Measurements from ENCODE around the gene SLC2A8. TPM values are rescaled to one million over a fixed set of nuclear protein-coding genes. Genes with fewer than 3 reads are reported as not detected.

SLC2A8 gene
- total RNA-seq, 1 experiment from 2014 or later = 29.0 TPM

- BruUV-seq (replicated peaks) = no TSS peak
- Histone ChIP-seq H3K27me3 (ENCODE audit: low read length) (no peaks in the 10 kb centered on the region), H3K27ac (ENCODE audit: low read length) (no peak overlapping the region), H3K9ac (ENCODE audit: low read length) (no peak overlapping the region), H2AFZ (ENCODE audit: low read length) (no peak overlapping the region), H3K4me3 (ENCODE audit: low read length) (no peak overlapping the region), H3K9me2 (replicated peaks; ENCODE audit: low read length) (no peaks in the 10 kb centered on the region), H3K9me3 (ENCODE audit: low read length) (no peaks in the 10 kb centered on the region), H3K79me2 (ENCODE audit: low read length) (peaks cover 40% of the 10 kb centered on the region), H3K4me1 (ENCODE audit: insufficient read depth, low read length) (peaks cover 51% of the 10 kb centered on the region), H3F3A (ENCODE audit: low read length, unreplicated experiment) (peaks cover 4% of the 10 kb centered on the region), H4K20me1 (ENCODE audit: low read length) (no peaks in the 10 kb centered on the region), H3K36me3 (ENCODE audit: low read depth, low read length) (no peaks in the 10 kb centered on the region), H3K4me2 (ENCODE audit: low read length) (no peak overlapping the region)
- ChIA-PET POLR2A (ENCODE audit: unreplicated experiment) (no interaction called here), CTCF (no interaction called here)
- TF ChIP-seq CTCF (conservative IDR thresholded peaks at IDR 0.05; ENCODE audit: low read depth, low read length) (no peak), EZH2phosphoT487 (IDR thresholded peaks at IDR 0.05; ENCODE audit: borderline replicate concordance, low read length) (no peak), EZH2 (IDR thresholded peaks at IDR 0.05; ENCODE audit: low read length, unreplicated experiment) (no peak)
- no peak for DNase-seq
- no peak for ATAC-seq
- intact Hi-C loops (cut with micrococcal nuclease) = no loop called here
Observed at GRCh38 chr9:127421057-127421456, 24.1 kb downstream of the SLC2A8 start.

- DNase-seq (no peak), ATAC-seq (no peak)
- H3K27me3 ChIP-seq (ENCODE audit: low read length) = no peaks in the 10 kb centered on the region
- H3K27ac ChIP-seq (ENCODE audit: low read length) = peak overlapping the region; percentile 12; the same call in 1 of the 2 replicates
- peaks cover 49% of the 10 kb centered on the region for H3K79me2 ChIP-seq (ENCODE audit: low read length)
- H4K20me1 ChIP-seq (ENCODE audit: low read length) = no peaks in the 10 kb centered on the region
- peak overlapping the region; percentile 97; the same call in 1 of the 2 replicates for H3K4me3 ChIP-seq (ENCODE audit: low read length)
- H3K9ac ChIP-seq (ENCODE audit: low read length) = no peak overlapping the region
- peaks cover 4% of the 10 kb centered on the region for H3F3A ChIP-seq (ENCODE audit: low read length, unreplicated experiment)
- ChIA-PET CTCF (no interaction called here), POLR2A (ENCODE audit: unreplicated experiment) (no interaction called here)
- BruUV-seq (replicated peaks) = no TSS peak
- no peaks in the 10 kb centered on the region for H3K36me3 ChIP-seq (ENCODE audit: low read depth, low read length)
- H3K4me1 ChIP-seq (ENCODE audit: insufficient read depth, low read length) = peaks cover 51% of the 10 kb centered on the region
- H3K9me3 ChIP-seq (ENCODE audit: low read length) = no peaks in the 10 kb centered on the region
- H3K4me2 ChIP-seq (ENCODE audit: low read length) = peak overlapping the region; percentile 92
- no peaks in the 10 kb centered on the region for H3K9me2 ChIP-seq (replicated peaks; ENCODE audit: low read length)
- intact Hi-C loops (cut with micrococcal nuclease) = no loop called here
- TF ChIP-seq EZH2phosphoT487 (IDR thresholded peaks at IDR 0.05; ENCODE audit: borderline replicate concordance, low read length) (no peak), CTCF (conservative IDR thresholded peaks at IDR 0.05; ENCODE audit: low read depth, low read length) (no peak), EZH2 (IDR thresholded peaks at IDR 0.05; ENCODE audit: low read length, unreplicated experiment) (no peak)
- H2AFZ ChIP-seq (ENCODE audit: low read length) = no peak overlapping the region
Observed at GRCh38 chr9:127422133-127422782, 25.3 kb downstream of the SLC2A8 start.

GRCh38 chr9:127422787-127423186, 25.8 kb downstream of the SLC2A8 start:
- H2AFZ ChIP-seq (ENCODE audit: low read length) = no peak overlapping the region
- H3K36me3 ChIP-seq (ENCODE audit: low read depth, low read length) = no peaks in the 10 kb centered on the region
- no peak overlapping the region for H3K27ac ChIP-seq (ENCODE audit: low read length)
- peaks cover 3% of the 10 kb centered on the region for H3F3A ChIP-seq (ENCODE audit: low read length, unreplicated experiment)
- H3K9me2 ChIP-seq (replicated peaks; ENCODE audit: low read length) = no peaks in the 10 kb centered on the region
- H4K20me1 ChIP-seq (ENCODE audit: low read length) = no peaks in the 10 kb centered on the region
- H3K27me3 ChIP-seq (ENCODE audit: low read length) = no peaks in the 10 kb centered on the region
- H3K9me3 ChIP-seq (ENCODE audit: low read length) = no peaks in the 10 kb centered on the region
- H3K79me2 ChIP-seq (ENCODE audit: low read length) = peaks cover 53% of the 10 kb centered on the region
- DNase-seq = no peak
- peak overlapping the region; percentile 92 for H3K4me2 ChIP-seq (ENCODE audit: low read length)
- TF ChIP-seq EZH2 (IDR thresholded peaks at IDR 0.05; ENCODE audit: low read length, unreplicated experiment) (no peak), CTCF (conservative IDR thresholded peaks at IDR 0.05; ENCODE audit: low read depth, low read length) (no peak), EZH2phosphoT487 (IDR thresholded peaks at IDR 0.05; ENCODE audit: borderline replicate concordance, low read length) (no peak)
- ChIA-PET POLR2A (ENCODE audit: unreplicated experiment) (no interaction called here), CTCF (interaction anchor here (0.7 kb wide), 1 partner anchor 312 kb away, joined by 4 read pairs; the partner anchor contains the start of gene TOR2A)
- ATAC-seq = no peak
- H3K9ac ChIP-seq (ENCODE audit: low read length) = peak overlapping the region; percentile 89; the same call in 1 of the 2 replicates
- intact Hi-C loops (cut with micrococcal nuclease) = no loop called here
- H3K4me3 ChIP-seq (ENCODE audit: low read length) = peak overlapping the region; percentile 97
- no TSS peak for BruUV-seq (replicated peaks)
- H3K4me1 ChIP-seq (ENCODE audit: insufficient read depth, low read length) = peaks cover 46% of the 10 kb centered on the region

All from PC-3 (cell line).